RPMI7951 (cell line): Measurements from ENCODE around the gene CC2D2A. TPM values are rescaled to one million over a fixed set of nuclear protein-coding genes. Genes with fewer than 3 reads are reported as not detected.
"Not testable (repeated sequence)": the region's sequence is repeated elsewhere in the genome, so short reads cannot be mapped to it uniquely, and the experiment has no call there.

Source experiments
- DNase-seq: peaks from one replicate; pipeline ENCODE4 v3.0.0-alpha.2; 2012; ENCODE audit warnings: low read depth
- total RNA-seq: library from RNA; depleted of rRNA; stranded (reverse); fragments of >200 nt; shearing (Covaris generic); gene quantifications from 2 replicates; pipeline ENCODE4 v1.2.3, GENCODE V29; 2014

The CC2D2A gene
- total RNA-seq, 1 experiment from 2014 or later: 17.7 TPM

- no peak for DNase-seq
These were observed 46.8 kb downstream of the CC2D2A start for GRCh38 chr4:15516494-15516893.

GRCh38 chr4:15517681-15518080 lies 48.0 kb downstream of the CC2D2A start:
- DNase-seq: not testable (repeated sequence)

GRCh38 chr4:15521442-15522039 lies 51.9 kb downstream of the CC2D2A start:
- DNase-seq: no peak

GRCh38 chr4:15525080-15525479 lies 55.4 kb downstream of the CC2D2A start:
- DNase-seq: no peak

- no peak for DNase-seq
These were observed 57.4 kb downstream of the CC2D2A start for GRCh38 chr4:15526924-15527592.

GRCh38 chr4:15531792-15532191 lies 62.1 kb downstream of the CC2D2A start:
- no peak for DNase-seq

GRCh38 chr4:15533817-15534216 lies 64.1 kb downstream of the CC2D2A start:
- no peak for DNase-seq

GRCh38 chr4:15535599-15535998 lies 65.9 kb downstream of the CC2D2A start:
- DNase-seq: no peak

- no peak for DNase-seq
These were observed 67.1 kb downstream of the CC2D2A start for GRCh38 chr4:15536552-15537499.

GRCh38 chr4:15541941-15542340 lies 72.3 kb downstream of the CC2D2A start:
- DNase-seq: no peak

- no peak for DNase-seq
These were observed 73.1 kb downstream of the CC2D2A start for GRCh38 chr4:15542760-15543159.

GRCh38 chr4:15543537-15544247 lies 74.0 kb downstream of the CC2D2A start:
- no peak for DNase-seq

- DNase-seq: no peak
These were observed 74.6 kb downstream of the CC2D2A start for GRCh38 chr4:15544248-15544729.

GRCh38 chr4:15545371-15545770 lies 75.7 kb downstream of the CC2D2A start:
- DNase-seq: no peak

- DNase-seq: no peak
These were observed 77.7 kb downstream of the CC2D2A start for GRCh38 chr4:15547392-15547791.

GRCh38 chr4:15550491-15550890 lies 80.8 kb downstream of the CC2D2A start:
- DNase-seq: peak; percentile 18

GRCh38 chr4:15551740-15552446 lies 82.2 kb downstream of the CC2D2A start:
- DNase-seq: no peak

GRCh38 chr4:15552557-15553362 lies 83.1 kb downstream of the CC2D2A start:
- DNase-seq: no peak

GRCh38 chr4:15556511-15557092 lies 86.9 kb downstream of the CC2D2A start:
- no peak for DNase-seq
